ENCODE data around the gene DAP. TPM values are rescaled to one million over a fixed set of nuclear protein-coding genes. Genes with fewer than 3 reads are reported as not detected.
A peak's percentile ranks its signal among the peaks of the same experiment; 100 is the strongest.
"Not testable (repeated sequence)": the region's sequence is repeated elsewhere in the genome, so short reads cannot be mapped to it uniquely, and the experiment has no call there.

The DAP gene
- total RNA-seq, 4 donors from 2014 or later: 52.0 to 138 (median 111) TPM

GRCh38 chr5:10634050-10634449 is 127.0 kb downstream of the DAP start:
- no peaks in the 10 kb centered on the region for H3K9me3 ChIP-seq
- H3K36me3 ChIP-seq: no peaks in the 10 kb centered on the region
- no peak overlapping the region for H3K4me3 ChIP-seq
- no peak for TF ChIP-seq CTCF (IDR thresholded peaks at IDR 0.05)
- TF ChIP-seq POLR2A (IDR thresholded peaks at IDR 0.05): no peak
- DNase-seq: peak in 2 of 3 donors; percentile 45 to 53
- peak overlapping the region in 2 of 4 donors; percentile 56 to 76 for H3K27ac ChIP-seq
- H3K27me3 ChIP-seq: no peaks in the 10 kb centered on the region
- H3K4me1 ChIP-seq: peaks cover 0 to 16% (median 10%) of the 10 kb centered on the region in 4 donors

GRCh38 chr5:10633271-10634049 is 127.6 kb downstream of the DAP start:
- H3K4me3 ChIP-seq: no peak overlapping the region
- H3K36me3 ChIP-seq: no peaks in the 10 kb centered on the region
- peak in 2 of 3 donors; percentile 50 to 63 for DNase-seq
- no peaks in the 10 kb centered on the region for H3K9me3 ChIP-seq
- no peak for TF ChIP-seq CTCF (IDR thresholded peaks at IDR 0.05)
- TF ChIP-seq POLR2A (IDR thresholded peaks at IDR 0.05): no peak
- H3K27me3 ChIP-seq: no peaks in the 10 kb centered on the region
- H3K4me1 ChIP-seq: peaks cover 0 to 16% (median 10%) of the 10 kb centered on the region in 4 donors
- peak overlapping the region in 2 of 4 donors; percentile 56 to 76 for H3K27ac ChIP-seq

GRCh38 chr5:10632110-10632761 is 128.8 kb downstream of the DAP start:
- TF ChIP-seq POLR2A (IDR thresholded peaks at IDR 0.05): no peak
- no peak for TF ChIP-seq CTCF (IDR thresholded peaks at IDR 0.05)
- Histone ChIP-seq H3K36me3 (no peaks in the 10 kb centered on the region), H3K4me3 (peak overlapping the region in 3 of 4 donors; percentile 13 to 33 (median 27)), H3K27ac (peak overlapping the region in 2 of 4 donors; percentile 56 to 76), H3K27me3 (no peaks in the 10 kb centered on the region), H3K4me1 (peaks cover 0 to 16% (median 10%) of the 10 kb centered on the region in 4 donors), H3K9me3 (no peaks in the 10 kb centered on the region)
- DNase-seq: peak in 2 of 3 donors; percentile 78 to 80

- H3K4me1 ChIP-seq: peaks cover 0 to 16% (median 10%) of the 10 kb centered on the region in 4 donors
- no peaks in the 10 kb centered on the region for H3K36me3 ChIP-seq
- peak overlapping the region in 2 of 4 donors; percentile 56 to 76 for H3K27ac ChIP-seq
- no peak for TF ChIP-seq POLR2A (IDR thresholded peaks at IDR 0.05)
- no peak for TF ChIP-seq CTCF (IDR thresholded peaks at IDR 0.05)
- H3K4me3 ChIP-seq: peak overlapping the region in 3 of 4 donors; percentile 13 to 33 (median 27)
- no peaks in the 10 kb centered on the region for H3K9me3 ChIP-seq
- H3K27me3 ChIP-seq: no peaks in the 10 kb centered on the region
- peak in 1 of 3 donors; percentile 27 for DNase-seq
Observed at GRCh38 chr5:10631316-10631996, 129.6 kb downstream of the DAP start.

GRCh38 chr5:10630744-10631143 is 130.3 kb downstream of the DAP start:
- peak overlapping the region in 1 of 4 donors; percentile 76 for H3K27ac ChIP-seq
- not testable (repeated sequence) for H3K27me3 ChIP-seq, DNase-seq, H3K9me3 ChIP-seq, H3K4me3 ChIP-seq, H3K36me3 ChIP-seq
- peaks cover 0 to 14% (median 9%) of the 10 kb centered on the region in 4 donors for H3K4me1 ChIP-seq

Measured in Peyer's patch (tissue), 4 donors.